Measurements from ENCODE around the gene RAB10. TPM values are rescaled to one million over a fixed set of nuclear protein-coding genes. Genes with fewer than 3 reads are reported as not detected.

Gene RAB10
- total and polyA plus RNA-seq, 2 of the 4 experiments (the other 2 are of a cell fraction), result 30.1 to 77.1 TPM

GRCh38 chr2:25993049-25993448, 40.8 kb upstream of the RAB10 start:
- H4K91ac ChIP-seq (ENCODE audit: insufficient read depth, low read depth, low read length), result no peak overlapping the region
- peaks cover 2% of the 10 kb centered on the region; the same call in 1 of the 2 replicates for H3K27me3 ChIP-seq (ENCODE audit: control insufficient read depth, insufficient read depth, low read length)
- H3K36me3 ChIP-seq (ENCODE audit: control insufficient read depth, insufficient read depth, low read length), result no peaks in the 10 kb centered on the region
- no peaks in the 10 kb centered on the region for H4K20me1 ChIP-seq (ENCODE audit: insufficient read depth, low read length)
- in situ Hi-C loops (cut with MboI; ENCODE audit: low sequenced_read_pairs), result loop anchor here (5.0 kb wide), 1 partner anchor 154 kb away; no protein-coding TSS in a partner anchor
- no peak overlapping the region for H2BK15ac ChIP-seq (ENCODE audit: low read depth, low read length)
- H3K4me1 ChIP-seq (ENCODE audit: control insufficient read depth, insufficient read depth, low read length), result no peaks in the 10 kb centered on the region
- 78% methylated on average over 5 of the region's 5 CpGs; no CpG with 5 or more reads in 1 of the 2 experiments for WGBS, 2 experiments (ENCODE audit: extremely low coverage in 2 of 2, insufficient read length in 1 of 2)
- H2AK9ac ChIP-seq (replicated peaks; ENCODE audit: low read depth, low read length, poor library complexity), result no peak overlapping the region
- DNase-seq (no peak), ATAC-seq (ENCODE audit: low read depth) (no peak)
- ChIA-PET POLR2A (ENCODE audit: unreplicated experiment) (interaction anchor here (0.7 kb wide), 1 partner anchor 67 kb away, joined by 6 read pairs; no protein-coding TSS in a partner anchor), CTCF (interaction anchor here (0.6 to 0.7 kb wide), 3 partner anchors 95 to 1510 kb away, joined by 3 to 5 read pairs (median 4); no protein-coding TSS in a partner anchor)
- no peak overlapping the region for H3K27ac ChIP-seq (ENCODE audit: insufficient read depth, low read length)
- no peak overlapping the region for H3K4ac ChIP-seq (ENCODE audit: low read depth, low read length)
- no peak overlapping the region for H3K9ac ChIP-seq (ENCODE audit: low read depth, low read length)
- no peak overlapping the region for H4K8ac ChIP-seq (ENCODE audit: low read depth in 2 of 2, low read length in 2 of 2)
- BruUV-seq (replicated peaks), result no TSS peak
- no peak overlapping the region for H3K14ac ChIP-seq (replicated peaks; ENCODE audit: low read depth, low read length)
- H2BK120ac ChIP-seq (ENCODE audit: low read depth, low read length), result no peak overlapping the region
- no peak overlapping the region for H3K18ac ChIP-seq (ENCODE audit: low read depth, low read length)
- no peak overlapping the region for H2AFZ ChIP-seq (replicated peaks; ENCODE audit: low read length, poor library complexity)
- no peak overlapping the region for H2BK5ac ChIP-seq (ENCODE audit: low read depth, low read length, poor library complexity, severe bottlenecking)
- H2AK5ac ChIP-seq (ENCODE audit: low read depth, low read length), result no peak overlapping the region
- no peak overlapping the region for H3K23ac ChIP-seq (ENCODE audit: low read depth, low read length)
- no peak for TF ChIP-seq CHD1 (IDR thresholded peaks at IDR 0.05; ENCODE audit: low read depth, low read length)
- TF ChIP-seq MAFK (IDR thresholded peaks at IDR 0.05; ENCODE audit: low read depth, low read length), result no peak
- no peak overlapping the region for H3K4me2 ChIP-seq (ENCODE audit: low read depth, low read length)
- H3K79me1 ChIP-seq (ENCODE audit: low read depth in 1 of 2, low read length in 2 of 2), result no peaks in the 10 kb centered on the region
- no peaks in the 10 kb centered on the region for H3K9me1 ChIP-seq (ENCODE audit: insufficient read depth, low read length)
- dilution Hi-C loops (cut with HindIII; ENCODE audit: low sequenced_read_pairs, unreplicated experiment), result no loop called here
- no peak overlapping the region for H2BK20ac ChIP-seq (ENCODE audit: low read depth, low read length)
- no peak overlapping the region for H3K56ac ChIP-seq (ENCODE audit: extremely low read depth, insufficient read depth, low read length)
- H3K9me3 ChIP-seq (ENCODE audit: control insufficient read depth, insufficient read depth, low read length), result no peaks in the 10 kb centered on the region
- no peak overlapping the region for H4K5ac ChIP-seq (ENCODE audit: low read depth, low read length)
- intact Hi-C loops (cut with micrococcal nuclease), result loop anchor here (10.0 kb wide), 1 partner anchor 92 kb away; no protein-coding TSS in a partner anchor
- no peak overlapping the region for H3K4me3 ChIP-seq (ENCODE audit: insufficient read depth, low read depth, low read length)
